ENCODE measurements around the gene GPHA2. TPM values are rescaled to one million over a fixed set of nuclear protein-coding genes. Genes with fewer than 3 reads are reported as not detected.

GPHA2 gene
- total RNA-seq, 2 experiments from 2014 or later, result not detected

DNA sequence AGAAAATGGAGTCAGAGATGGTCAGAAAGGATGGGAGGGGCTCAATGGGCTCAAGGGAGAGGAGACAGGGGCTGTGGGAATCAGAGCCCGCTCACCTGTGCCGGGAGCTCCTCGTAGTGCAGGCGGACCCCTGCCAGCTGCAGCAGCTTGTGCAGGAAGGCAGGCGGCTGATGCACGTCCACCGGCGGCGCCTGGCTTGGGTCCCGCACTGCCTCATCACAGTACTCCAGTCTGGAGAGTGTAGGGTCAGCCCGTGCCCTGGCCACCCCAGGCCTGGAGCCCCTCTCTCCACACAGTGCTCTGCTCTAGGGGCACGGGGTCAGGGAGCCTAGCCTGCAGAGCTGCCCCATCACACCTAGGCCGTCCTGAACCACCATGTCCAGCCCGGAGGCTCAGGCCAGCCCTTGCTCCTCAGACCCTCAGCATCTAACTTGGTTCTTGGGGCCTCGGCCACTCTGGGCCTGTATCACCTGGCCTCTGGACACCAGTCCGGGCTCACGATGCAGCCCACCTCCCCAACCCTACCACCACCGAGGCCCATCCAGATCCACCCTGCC lies 22.4 kb downstream of the GPHA2 start:
- DNase-seq, result no peak
- peaks cover 4% of the 10 kb centered on the region for H3K36me3 Mint-ChIP-seq
- peaks cover 21% of the 10 kb centered on the region for H3K4me1 Mint-ChIP-seq
- no peaks in the 10 kb centered on the region for H3K9me3 Mint-ChIP-seq
- no peak overlapping the region for H3K4me3 Mint-ChIP-seq
- no peak for ATAC-seq (ENCODE audit: low read depth)
- POLR2A ChIA-PET, result interaction anchor here (0.6 kb wide), 1 partner anchor 163 kb away, joined by 6 read pairs; no protein-coding TSS in a partner anchor
- no peaks in the 10 kb centered on the region for H3K27me3 Mint-ChIP-seq
- H3K27ac Mint-ChIP-seq, result no peak overlapping the region

GRCh38 chr11:64911689-64912088 lies 24.0 kb downstream of the GPHA2 start:
- Mint-ChIP-seq H3K4me1 (peaks cover 15% of the 10 kb centered on the region), H3K9me3 (no peaks in the 10 kb centered on the region), H3K27me3 (no peaks in the 10 kb centered on the region), H3K27ac (no peak overlapping the region), H3K36me3 (peaks cover 4% of the 10 kb centered on the region), H3K4me3 (no peak overlapping the region)
- no peak for ATAC-seq (ENCODE audit: low read depth)
- DNase-seq, result no peak
- POLR2A ChIA-PET, result no interaction called here

- H3K27ac Mint-ChIP-seq, result no peak overlapping the region
- no peak for ATAC-seq (ENCODE audit: low read depth)
- POLR2A ChIA-PET, result no interaction called here
- H3K36me3 Mint-ChIP-seq, result peaks cover 4% of the 10 kb centered on the region
- H3K9me3 Mint-ChIP-seq, result no peaks in the 10 kb centered on the region
- peaks cover 10% of the 10 kb centered on the region for H3K4me1 Mint-ChIP-seq
- H3K4me3 Mint-ChIP-seq, result no peak overlapping the region
- DNase-seq, result no peak
- H3K27me3 Mint-ChIP-seq, result no peaks in the 10 kb centered on the region
Observed at GRCh38 chr11:64911142-64911541, 24.6 kb downstream of the GPHA2 start.

DNA sequence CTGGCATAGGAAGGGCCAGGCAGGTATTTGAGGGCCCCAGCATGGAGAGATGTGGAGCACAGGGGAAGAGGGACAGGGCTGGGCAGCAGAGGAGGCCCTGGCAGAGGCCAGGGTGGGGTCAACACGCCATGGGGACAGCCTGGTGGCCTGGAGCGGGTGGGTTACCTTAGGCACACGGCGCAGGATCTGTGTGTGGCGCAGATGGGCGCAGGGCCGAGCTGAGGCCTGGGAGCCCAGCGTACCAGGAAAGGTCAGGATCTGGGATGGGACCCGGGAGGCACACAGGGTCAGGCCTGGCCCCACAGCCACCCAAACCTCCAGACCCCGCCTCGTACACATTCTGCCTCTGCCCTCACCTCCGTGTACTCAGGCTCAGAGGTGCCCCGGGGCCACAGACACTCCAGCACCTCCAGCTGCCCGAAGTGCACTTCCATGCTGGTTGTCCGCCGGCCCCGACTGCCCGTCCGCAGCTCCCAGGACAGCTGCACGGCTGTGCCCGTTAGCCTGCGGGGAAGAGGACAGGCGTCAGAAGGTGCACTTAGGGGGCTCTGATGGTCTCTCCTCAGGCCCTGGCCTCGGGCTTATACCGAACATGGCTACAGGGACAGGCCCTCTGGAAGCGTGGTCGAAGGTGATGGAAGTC lies 25.1 kb downstream of the GPHA2 start:
- POLR2A ChIA-PET, result no interaction called here

DNA sequence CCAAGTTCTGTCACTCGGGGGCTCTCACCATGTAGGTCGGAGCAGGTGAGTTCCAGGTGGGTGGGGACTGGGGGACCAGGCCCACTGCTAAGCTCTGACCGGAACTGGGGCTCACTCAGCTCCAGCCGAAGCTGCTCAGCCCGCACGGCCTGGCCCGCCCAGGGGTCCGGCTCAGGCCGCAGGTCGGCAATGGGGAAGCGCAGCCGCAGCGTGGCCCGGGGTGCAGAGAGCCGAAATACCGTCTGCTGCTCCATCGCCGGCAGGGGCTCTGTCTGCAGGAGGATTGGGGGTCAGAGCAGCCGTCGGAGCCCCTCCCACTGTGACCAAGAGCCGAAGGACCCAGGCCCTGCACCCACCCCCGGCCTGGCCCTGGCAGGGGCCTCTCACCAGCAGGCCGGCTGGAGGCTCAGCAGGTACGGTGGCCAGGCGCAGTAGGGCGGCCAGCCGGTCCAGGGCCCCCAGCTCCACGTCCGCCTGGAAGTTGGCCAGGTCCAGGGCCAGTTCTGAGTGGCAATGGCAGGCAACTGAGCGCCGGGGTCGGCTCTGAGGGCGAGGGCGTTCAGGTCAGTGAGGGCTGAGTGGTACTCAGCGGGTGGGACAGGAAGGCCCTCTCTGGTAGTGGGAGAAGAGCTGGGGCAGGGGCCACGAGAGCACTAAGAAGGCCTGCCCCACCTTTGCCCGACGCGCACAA lies 25.9 kb downstream of the GPHA2 start:
- H3K9me3 Mint-ChIP-seq, result no peaks in the 10 kb centered on the region
- peaks cover 2% of the 10 kb centered on the region for H3K4me1 Mint-ChIP-seq
- no peak overlapping the region for H3K27ac Mint-ChIP-seq
- H3K4me3 Mint-ChIP-seq, result no peak overlapping the region
- DNase-seq (no peak), ATAC-seq (ENCODE audit: low read depth) (no peak)
- H3K27me3 Mint-ChIP-seq, result no peaks in the 10 kb centered on the region
- peaks cover 6% of the 10 kb centered on the region for H3K36me3 Mint-ChIP-seq
- POLR2A ChIA-PET, result interaction anchor here (0.6 kb wide), 1 partner anchor 109 kb away, joined by 5 read pairs; no protein-coding TSS in a partner anchor

More for the DNA sequence above, 25.1 kb downstream of the GPHA2 start:
- Mint-ChIP-seq H3K36me3 (peaks cover 6% of the 10 kb centered on the region), H3K4me1 (peaks cover 4% of the 10 kb centered on the region), H3K27me3 (no peaks in the 10 kb centered on the region), H3K9me3 (no peaks in the 10 kb centered on the region), H3K4me3 (no peak overlapping the region), H3K27ac (no peak overlapping the region)
- DNase-seq, result no peak
- ATAC-seq (ENCODE audit: low read depth), result no peak

DNA sequence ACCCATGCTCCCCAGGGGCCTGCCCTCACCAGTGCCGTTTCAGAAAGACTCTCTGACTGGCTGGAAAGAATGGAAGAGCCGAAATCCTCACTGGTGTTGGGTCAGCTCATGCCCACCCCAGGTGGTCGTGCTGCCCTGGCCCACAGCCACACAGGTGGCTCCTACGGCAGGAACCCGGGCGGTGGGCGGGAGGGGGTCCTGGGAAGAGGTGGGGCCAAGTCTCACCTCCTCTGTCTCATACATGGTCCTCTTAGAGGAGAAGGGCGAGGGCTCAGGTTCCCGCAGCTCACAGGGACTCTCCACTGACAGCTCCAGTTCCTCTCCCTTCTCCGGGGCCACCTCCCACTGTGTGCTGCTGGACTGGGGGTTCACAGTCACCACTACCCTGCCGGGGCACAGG lies 26.9 kb downstream of the GPHA2 start:
- DNase-seq (no peak), ATAC-seq (ENCODE audit: low read depth) (no peak)
- no peak overlapping the region for H3K27ac Mint-ChIP-seq
- H3K4me1 Mint-ChIP-seq, result no peaks in the 10 kb centered on the region
- POLR2A ChIA-PET, result no interaction called here
- H3K4me3 Mint-ChIP-seq, result no peak overlapping the region
- H3K27me3 Mint-ChIP-seq, result no peaks in the 10 kb centered on the region
- H3K36me3 Mint-ChIP-seq, result peaks cover 6% of the 10 kb centered on the region
- H3K9me3 Mint-ChIP-seq, result no peaks in the 10 kb centered on the region

DNA sequence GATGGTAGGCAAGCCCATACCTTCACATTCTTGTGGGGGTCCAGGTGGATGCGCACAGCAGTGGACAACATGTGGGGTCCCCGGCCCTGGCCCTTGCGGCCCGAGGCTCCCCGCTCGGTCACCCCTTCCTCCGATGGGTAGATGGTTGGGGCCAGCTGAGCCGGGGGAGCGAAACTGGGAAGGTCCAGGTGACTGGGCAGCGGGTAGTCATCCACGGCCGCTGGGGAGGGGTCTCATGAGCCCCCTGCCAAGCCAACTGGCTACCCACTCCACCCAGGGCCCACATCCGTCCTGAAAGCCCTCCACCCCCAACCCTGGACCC lies 29.4 kb downstream of the GPHA2 start:
- Mint-ChIP-seq H3K27ac (no peak overlapping the region), H3K4me1 (no peaks in the 10 kb centered on the region), H3K4me3 (no peak overlapping the region), H3K27me3 (no peaks in the 10 kb centered on the region), H3K36me3 (peaks cover 2% of the 10 kb centered on the region), H3K9me3 (no peaks in the 10 kb centered on the region)
- DNase-seq, result no peak
- ATAC-seq (ENCODE audit: low read depth), result no peak
- POLR2A ChIA-PET, result no interaction called here

GRCh38 chr11:64905516-64906313 lies 30.0 kb downstream of the GPHA2 start:
- no peak overlapping the region for H3K4me3 Mint-ChIP-seq
- POLR2A ChIA-PET, result no interaction called here

GRCh38 chr11:64903291-64903833 lies 32.3 kb downstream of the GPHA2 start:
- Mint-ChIP-seq H3K9me3 (no peaks in the 10 kb centered on the region), H3K4me1 (peaks cover 3% of the 10 kb centered on the region), H3K27ac (no peak overlapping the region), H3K27me3 (no peaks in the 10 kb centered on the region), H3K36me3 (peaks cover 6% of the 10 kb centered on the region), H3K4me3 (no peak overlapping the region)
- no peak for ATAC-seq (ENCODE audit: low read depth)
- no peak for DNase-seq
- POLR2A ChIA-PET, result no interaction called here

More at GRCh38 chr11:64905516-64906313, 30.0 kb downstream of the GPHA2 start:
- DNase-seq (no peak), ATAC-seq (ENCODE audit: low read depth) (no peak)
- peaks cover 2% of the 10 kb centered on the region for H3K36me3 Mint-ChIP-seq
- H3K27ac Mint-ChIP-seq, result no peak overlapping the region
- no peaks in the 10 kb centered on the region for H3K9me3 Mint-ChIP-seq
- H3K4me1 Mint-ChIP-seq, result no peaks in the 10 kb centered on the region
- no peaks in the 10 kb centered on the region for H3K27me3 Mint-ChIP-seq

DNA sequence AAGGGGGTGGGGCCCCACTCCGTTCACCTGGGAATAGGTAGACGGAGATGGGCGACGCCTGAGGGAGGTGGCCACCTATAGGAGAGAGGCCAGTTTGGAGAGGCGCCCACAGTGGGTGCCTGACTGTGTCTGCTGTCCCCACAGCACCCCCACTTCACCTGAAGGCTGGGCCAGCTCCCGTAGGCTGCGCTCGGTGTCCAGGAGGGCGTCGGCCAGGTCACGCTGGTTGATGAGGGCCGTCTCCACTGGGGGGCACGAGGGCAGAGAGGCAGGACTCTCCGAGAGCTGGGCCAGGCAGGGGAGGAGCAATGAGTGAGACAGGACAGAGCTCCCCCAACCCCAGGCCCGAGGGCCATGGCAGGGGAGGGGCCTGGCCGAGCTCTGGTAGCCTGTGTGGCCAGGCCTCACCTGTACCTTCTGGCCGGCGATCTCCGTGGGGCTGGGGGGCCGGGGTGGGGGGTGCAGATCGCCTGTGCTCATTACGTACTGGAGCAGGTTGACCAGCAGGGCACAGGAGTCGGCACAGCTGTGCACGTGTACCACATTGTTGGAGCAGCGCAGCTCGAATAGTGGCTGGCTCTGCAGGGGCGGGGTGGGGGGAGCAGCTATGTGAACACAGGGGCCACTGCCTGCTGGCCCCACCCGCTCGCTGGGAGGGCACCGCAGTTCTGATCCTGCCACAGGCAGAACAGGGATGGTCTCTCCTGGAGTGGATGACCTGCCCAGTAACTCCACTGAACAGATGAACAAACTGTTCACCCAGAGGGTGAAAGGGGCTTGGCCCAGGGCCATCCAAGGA lies 33.4 kb downstream of the GPHA2 start:
- no peak overlapping the region for H3K27ac Mint-ChIP-seq

GRCh38 chr11:64900774-64901173 lies 34.9 kb downstream of the GPHA2 start:
- DNase-seq (no peak), ATAC-seq (ENCODE audit: low read depth) (no peak)
- POLR2A ChIA-PET, result interaction anchor here (1.3 kb wide), 1 partner anchor 14 kb away, joined by 4 read pairs; no protein-coding TSS in a partner anchor
- H3K4me3 Mint-ChIP-seq, result no peak overlapping the region
- no peaks in the 10 kb centered on the region for H3K9me3 Mint-ChIP-seq
- H3K36me3 Mint-ChIP-seq, result peaks cover 5% of the 10 kb centered on the region
- no peaks in the 10 kb centered on the region for H3K27me3 Mint-ChIP-seq
- H3K4me1 Mint-ChIP-seq, result peaks cover 3% of the 10 kb centered on the region
- H3K27ac Mint-ChIP-seq, result no peak overlapping the region

More for the DNA sequence above, 33.4 kb downstream of the GPHA2 start:
- H3K27me3 Mint-ChIP-seq, result no peaks in the 10 kb centered on the region
- DNase-seq (no peak), ATAC-seq (ENCODE audit: low read depth) (no peak)
- H3K9me3 Mint-ChIP-seq, result no peaks in the 10 kb centered on the region
- H3K4me1 Mint-ChIP-seq, result peaks cover 3% of the 10 kb centered on the region
- peaks cover 6% of the 10 kb centered on the region for H3K36me3 Mint-ChIP-seq
- H3K4me3 Mint-ChIP-seq, result no peak overlapping the region
- POLR2A ChIA-PET, result interaction anchor here (1.5 kb wide), 1 partner anchor 22 kb away, joined by 3 read pairs; the partner anchor contains the start of gene PPP2R5B

GRCh38 chr11:64900263-64900678 lies 35.4 kb downstream of the GPHA2 start:
- H3K4me1 Mint-ChIP-seq, result peaks cover 3% of the 10 kb centered on the region
- H3K27ac Mint-ChIP-seq, result peak overlapping the region; percentile 78
- peak overlapping the region; percentile 55 for H3K4me3 Mint-ChIP-seq
- POLR2A ChIA-PET, result interaction anchor here (1.3 kb wide), 1 partner anchor 15 kb away, joined by 4 read pairs; no protein-coding TSS in a partner anchor
- DNase-seq (no peak), ATAC-seq (ENCODE audit: low read depth) (peak; percentile 83)
- no peaks in the 10 kb centered on the region for H3K27me3 Mint-ChIP-seq
- peaks cover 5% of the 10 kb centered on the region for H3K36me3 Mint-ChIP-seq
- no peaks in the 10 kb centered on the region for H3K9me3 Mint-ChIP-seq

Data from activated naive CD8-positive, alpha-beta T cell treated with anti-CD3 and anti-CD28 coated beads, Interleukin-2, amount 10 ng/mL, durations not matched to agents 7 days and 5 days (primary cell).